Vagina (tissue), 2 donors: ENCODE results near the gene MT1G. TPM values are rescaled to one million over a fixed set of nuclear protein-coding genes. Genes with fewer than 3 reads are reported as not detected.
"Not testable (repeated sequence)": the region's sequence is repeated elsewhere in the genome, so short reads cannot be mapped to it uniquely, and the experiment has no call there.

Experiments used
- DNase-seq, 2 donors: peaks; one replicate each; pipeline ENCODE4 v3.0.0-alpha.2; 2017; ENCODE audit errors: extremely low spot score in 2 of 2
- H3K27ac ChIP-seq: fragments of 200-600 bp; sonication (generic); one replicate; pipeline ENCODE4 v1.5.1; 2019
- H3K27me3 ChIP-seq: fragments of 200-600 bp; sonication (generic); one replicate; pipeline ENCODE4 v1.5.1; 2019
- H3K36me3 ChIP-seq, 2 donors: fragments of 200-600 bp; sonication (generic); one replicate each; pipeline ENCODE4 v1.5.1; 2017 to 2019
- H3K4me1 ChIP-seq: fragments of 200-600 bp; sonication (generic); one replicate; pipeline ENCODE4 v1.5.1; 2019
- H3K4me3 ChIP-seq, 2 donors: fragments of 200-600 bp; sonication (generic); 1 replicate in 1 of 2; 2 replicates in 1 of 2; pipeline ENCODE4 v1.5.1; 2016 to 2019
- H3K9me3 ChIP-seq: fragments of 200-600 bp; sonication (generic); one replicate; pipeline ENCODE4 v1.5.1; 2019
- CTCF ChIP-seq, 3 experiments: fragments of 450-650 bp in 2 of 3; fragments of 200-600 bp in 1 of 3; sonication (generic) in 1 of 3; IDR thresholded peaks; one replicate each; pipeline ENCODE4 v1.5.1; 2017 to 2019; ENCODE audit warnings: antibody characterized with exemption in 3 of 3, mild to moderate bottlenecking in 2 of 3, moderate library complexity in 2 of 3
- POLR2A ChIP-seq, 2 donors: fragments of 450-650 bp; IDR thresholded peaks; one replicate each; pipeline ENCODE4 v1.6.1; 2017; ENCODE audit warnings: antibody characterized with exemption in 2 of 2, mild to moderate bottlenecking in 2 of 2, moderate library complexity in 2 of 2
- POLR2AphosphoS5 ChIP-seq, 2 donors: sonication (generic); formaldehyde crosslinking; IDR thresholded peaks; one replicate each; pipeline ENCODE4 v1.9.0; 2017; ENCODE audit warnings: antibody characterized with exemption in 2 of 2, mild to moderate bottlenecking in 2 of 2, low read depth in 1 of 2; ENCODE audit not compliant: insufficient read depth in 1 of 2
- intact Hi-C: fragments of 100-400 bp; cut with DNase I; formaldehyde crosslinking; loops from one replicate; pipeline ENCODE4 v1.15.1; 2023
- total RNA-seq: library from RNA; depleted of rRNA; stranded (reverse); fragments of >200 nt; gene quantifications from one replicate; pipeline ENCODE4 v1.2.3, GENCODE V29; 2016

Gene MT1G
- total RNA-seq, 1 donor from 2014 or later: not detected

- Histone ChIP-seq H3K27me3 (no peaks in the 10 kb centered on the region), H3K4me1 (peaks cover 18% of the 10 kb centered on the region), H3K27ac (no peak overlapping the region), H3K9me3 (no peaks in the 10 kb centered on the region), H3K36me3 (no peaks in the 10 kb centered on the region), H3K4me3 (no peak overlapping the region)
- intact Hi-C loops: no loop called here
- TF ChIP-seq POLR2A (IDR thresholded peaks at IDR 0.05): no peak
- TF ChIP-seq CTCF (IDR thresholded peaks at IDR 0.05): no peak
- no peak for TF ChIP-seq POLR2AphosphoS5 (IDR thresholded peaks at IDR 0.05; ENCODE audit: insufficient read depth in 1 of 2, low read depth in 1 of 2)
- no peak for DNase-seq
These were observed 9.6 kb upstream of the MT1G start for GRCh38 chr16:56677474-56677873.

- H3K27me3 ChIP-seq: no peaks in the 10 kb centered on the region
- no peak overlapping the region for H3K27ac ChIP-seq
- H3K4me1 ChIP-seq: peaks cover 10% of the 10 kb centered on the region
- no peaks in the 10 kb centered on the region for H3K9me3 ChIP-seq
- DNase-seq: no peak
- intact Hi-C loops: no loop called here
- no peaks in the 10 kb centered on the region for H3K36me3 ChIP-seq
- TF ChIP-seq POLR2A (IDR thresholded peaks at IDR 0.05) (no peak), CTCF (IDR thresholded peaks at IDR 0.05) (no peak), POLR2AphosphoS5 (IDR thresholded peaks at IDR 0.05; ENCODE audit: insufficient read depth in 1 of 2, low read depth in 1 of 2) (no peak)
- peak overlapping the region; percentile 3 to 5 for H3K4me3 ChIP-seq
These were observed 7.9 kb upstream of the MT1G start for GRCh38 chr16:56675685-56676210.

GRCh38 chr16:56674570-56674969, 6.7 kb upstream of the MT1G start:
- H3K4me3 ChIP-seq, H3K27me3 ChIP-seq, H3K9me3 ChIP-seq, DNase-seq, H3K36me3 ChIP-seq, H3K27ac ChIP-seq, intact Hi-C loops: not testable (repeated sequence)
- peaks cover 14% of the 10 kb centered on the region for H3K4me1 ChIP-seq

GRCh38 chr16:56673921-56674320, 6.1 kb upstream of the MT1G start:
- intact Hi-C loops: no loop called here
- Histone ChIP-seq H3K36me3 (no peaks in the 10 kb centered on the region), H3K9me3 (no peaks in the 10 kb centered on the region), H3K27me3 (no peaks in the 10 kb centered on the region), H3K27ac (no peak overlapping the region), H3K4me1 (peaks cover 21% of the 10 kb centered on the region), H3K4me3 (no peak overlapping the region)
- TF ChIP-seq POLR2AphosphoS5 (IDR thresholded peaks at IDR 0.05; ENCODE audit: insufficient read depth in 1 of 2, low read depth in 1 of 2) (peak in 1 of 2 donors; percentile 14), POLR2A (IDR thresholded peaks at IDR 0.05) (no peak), CTCF (IDR thresholded peaks at IDR 0.05) (peak; percentile 14 to 46 (median 38))
- no peak for DNase-seq

GRCh38 chr16:56672761-56673536, 5.1 kb upstream of the MT1G start:
- DNase-seq: no peak
- H3K4me1 ChIP-seq: peaks cover 27% of the 10 kb centered on the region
- TF ChIP-seq CTCF (IDR thresholded peaks at IDR 0.05) (no peak), POLR2AphosphoS5 (IDR thresholded peaks at IDR 0.05; ENCODE audit: insufficient read depth in 1 of 2, low read depth in 1 of 2) (no peak), POLR2A (IDR thresholded peaks at IDR 0.05) (no peak)
- no peaks in the 10 kb centered on the region for H3K36me3 ChIP-seq
- no peak overlapping the region for H3K4me3 ChIP-seq
- intact Hi-C loops: no loop called here
- H3K27ac ChIP-seq: no peak overlapping the region
- no peaks in the 10 kb centered on the region for H3K27me3 ChIP-seq
- no peaks in the 10 kb centered on the region for H3K9me3 ChIP-seq

- H3K4me3 ChIP-seq, intact Hi-C loops, H3K9me3 ChIP-seq, H3K27ac ChIP-seq, H3K27me3 ChIP-seq, H3K36me3 ChIP-seq, DNase-seq: not testable (repeated sequence)
- peaks cover 33% of the 10 kb centered on the region for H3K4me1 ChIP-seq
These were observed 4.3 kb upstream of the MT1G start for GRCh38 chr16:56672171-56672570.

GRCh38 chr16:56671691-56672090, 3.8 kb upstream of the MT1G start:
- H3K9me3 ChIP-seq, DNase-seq, H3K36me3 ChIP-seq, H3K27me3 ChIP-seq, H3K4me3 ChIP-seq, intact Hi-C loops, H3K27ac ChIP-seq: not testable (repeated sequence)
- peaks cover 33% of the 10 kb centered on the region for H3K4me1 ChIP-seq
